Myocyte (in vitro differentiated cells): ENCODE data around the gene NPL. TPM values are rescaled to one million over a fixed set of nuclear protein-coding genes. Genes with fewer than 3 reads are reported as not detected.
A peak's percentile ranks its signal among the peaks of the same experiment; 100 is the strongest.

ENCODE experiments used
- DNase-seq: peaks from one replicate; pipeline ENCODE4 v3.0.0-alpha.2; 2012; ENCODE audit warnings: low read depth
- total RNA-seq: library from RNA; depleted of rRNA; stranded (reverse); fragments of >200 nt; gene quantifications from 2 replicates; pipeline ENCODE4 v1.2.3, GENCODE V29; 2014

NPL gene
- total RNA-seq, 1 donor from 2014 or later = 2.2 TPM

DNA sequence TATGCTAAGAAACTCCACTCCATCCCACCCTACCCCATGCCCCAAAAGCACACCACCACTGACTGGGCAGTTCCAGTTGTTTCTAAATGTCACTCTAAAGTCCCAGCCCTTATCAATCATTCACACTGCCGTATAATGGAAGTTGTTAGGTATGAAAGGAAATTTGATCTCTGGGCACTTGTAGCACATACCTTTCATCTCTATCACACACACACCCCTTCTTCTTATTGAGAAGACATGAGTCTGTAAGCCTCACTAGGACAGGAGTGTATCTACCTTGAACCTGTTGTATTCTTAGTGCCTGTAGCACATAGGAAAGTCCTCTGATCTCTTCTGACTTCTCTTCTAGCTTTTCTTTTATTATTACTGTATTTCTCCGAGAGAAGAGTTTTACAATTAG, 27.3 kb downstream of the NPL start:
- no peak for DNase-seq

- no peak for DNase-seq
Measured at GRCh38 chr1:182817802-182818201, 28.2 kb downstream of the NPL start.

DNA sequence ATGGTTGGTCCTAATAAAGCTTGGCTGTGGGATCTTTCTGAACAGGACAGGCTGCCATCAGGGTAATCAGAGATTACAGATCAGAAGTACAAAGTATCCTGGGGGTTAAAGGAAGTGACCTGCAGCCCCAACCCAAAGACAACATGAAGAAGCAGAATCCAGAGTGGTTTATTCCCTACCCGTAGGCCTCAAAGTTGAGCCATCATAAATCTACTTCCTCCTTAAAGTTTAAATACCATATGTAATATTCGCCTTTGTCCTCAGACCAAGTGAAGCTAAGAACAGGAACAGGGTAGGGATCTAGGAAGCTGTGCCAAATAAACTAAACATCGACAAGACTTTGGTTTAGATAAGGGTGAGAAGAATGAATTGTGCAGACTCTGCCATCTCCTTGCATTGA, 33.6 kb downstream of the NPL start:
- no peak for DNase-seq

- no peak for DNase-seq
Measured at GRCh38 chr1:182826892-182827291, 37.3 kb downstream of the NPL start.

GRCh38 chr1:182829285-182829932, 39.8 kb downstream of the NPL start:
- no peak for DNase-seq

DNA sequence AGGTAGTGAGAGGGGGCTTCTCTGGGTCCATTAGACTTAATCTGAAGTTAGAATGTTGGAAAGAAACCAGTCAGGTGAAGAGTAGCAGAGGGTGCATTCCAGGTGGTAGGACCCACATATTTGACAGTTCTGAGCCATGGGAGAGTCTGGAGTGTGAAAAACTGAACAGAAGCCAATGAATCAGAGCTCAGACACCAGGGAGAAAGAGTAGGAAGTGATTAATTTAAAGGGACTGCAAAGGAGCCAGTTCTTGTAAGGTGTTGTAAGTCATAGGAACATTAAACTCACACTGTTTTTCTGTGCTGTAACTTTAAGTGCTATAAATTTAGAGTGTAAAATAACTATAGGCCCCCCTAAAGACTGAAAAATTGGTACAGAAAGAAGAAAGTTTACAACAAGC, 43.7 kb downstream of the NPL start:
- no peak for DNase-seq

GRCh38 chr1:182834326-182834725, 44.8 kb downstream of the NPL start:
- no peak for DNase-seq

DNA sequence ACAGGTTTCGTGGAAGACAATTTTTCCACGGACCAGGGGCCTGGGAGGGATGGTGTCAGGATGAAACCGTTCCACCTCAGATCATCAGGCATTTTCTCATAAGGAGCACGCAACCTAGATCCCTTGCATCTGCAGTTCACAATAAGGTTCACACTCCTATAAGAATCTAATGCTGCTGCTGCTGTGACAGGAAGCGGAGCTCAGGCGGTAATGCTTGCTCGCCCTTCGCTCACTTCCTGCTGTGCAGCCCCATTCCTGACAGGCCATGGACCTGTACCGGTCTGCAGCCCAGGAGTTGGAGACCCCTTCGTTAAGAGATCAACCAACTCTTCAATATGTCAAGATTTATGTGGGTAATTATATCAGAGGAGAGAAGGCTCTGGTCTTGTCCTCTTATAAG, 46.2 kb downstream of the NPL start:
- no peak for DNase-seq

- DNase-seq = peak; percentile 90
Measured at GRCh38 chr1:182839209-182840066, 49.9 kb downstream of the NPL start, which contains the start of gene DHX9. DHX9 (plus strand) TSS chr1:182839347; CDS start chr1:182842567, 3,220 bp downstream.

DNA sequence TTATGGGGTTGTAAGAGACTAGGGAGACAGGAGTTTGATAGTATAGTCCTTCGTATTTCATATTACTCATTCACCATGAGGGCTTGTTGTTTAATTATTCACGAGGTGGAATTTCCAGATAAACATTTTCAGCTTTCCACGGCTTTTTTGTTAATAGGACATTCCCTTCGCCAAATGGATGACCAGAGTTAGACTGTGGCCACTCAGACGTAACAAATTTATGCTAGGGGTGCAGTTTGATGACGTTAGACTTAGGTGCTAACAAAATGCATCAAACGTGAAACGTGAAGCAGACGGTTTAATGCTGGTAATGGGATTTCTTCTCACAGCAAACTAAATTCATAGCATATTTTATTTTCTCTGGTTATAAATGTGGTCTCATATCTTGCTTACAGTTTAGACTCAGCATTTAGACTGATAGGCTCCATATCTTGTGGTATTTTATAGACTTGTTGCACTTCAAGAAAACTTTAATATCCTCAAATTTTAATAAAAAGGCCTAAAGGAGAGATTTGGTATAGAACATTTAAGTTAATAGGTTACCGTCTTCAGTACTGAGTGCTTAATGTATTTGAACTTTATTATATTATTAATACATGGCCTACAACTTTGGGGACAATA, 51.9 kb downstream of the NPL start:
- no peak for DNase-seq

DNA sequence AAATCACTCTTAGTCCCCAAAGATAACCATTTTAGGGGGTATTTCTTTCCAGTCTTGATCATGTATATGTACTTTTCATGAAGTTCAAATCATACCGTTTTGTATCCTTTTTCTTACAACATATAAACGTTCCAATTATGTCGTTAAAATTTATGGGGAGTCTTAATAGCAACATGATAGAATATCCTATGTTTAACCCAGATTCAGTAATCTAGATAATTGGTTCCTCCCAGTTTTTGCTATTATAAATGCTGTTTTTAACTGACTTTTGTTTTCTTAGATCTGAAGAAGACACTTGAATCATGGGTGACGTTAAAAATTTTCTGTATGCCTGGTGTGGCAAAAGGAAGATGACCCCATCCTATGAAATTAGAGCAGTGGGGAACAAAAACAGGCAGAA, 52.7 kb downstream of the NPL start:
- DNase-seq = no peak

DNA sequence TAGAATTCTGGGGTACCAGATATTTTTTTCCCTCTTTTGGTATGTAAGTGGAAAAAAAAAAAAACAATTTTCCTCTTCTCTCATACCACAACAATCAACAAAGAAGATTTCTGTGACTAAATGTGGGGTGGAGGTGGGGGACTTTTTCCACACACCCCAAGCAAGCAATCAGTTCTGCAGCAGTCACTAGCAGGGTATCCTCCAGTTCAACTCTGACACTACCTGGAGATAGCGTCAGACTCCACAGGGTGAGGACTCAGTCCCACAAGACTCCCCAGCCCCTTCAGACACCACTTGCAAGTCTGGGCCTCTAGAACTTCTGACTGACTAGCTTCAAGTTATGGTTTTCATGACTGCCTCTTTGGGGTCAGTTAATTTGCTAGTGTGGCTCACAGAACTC, 55.8 kb downstream of the NPL start:
- DNase-seq = no peak

DNA sequence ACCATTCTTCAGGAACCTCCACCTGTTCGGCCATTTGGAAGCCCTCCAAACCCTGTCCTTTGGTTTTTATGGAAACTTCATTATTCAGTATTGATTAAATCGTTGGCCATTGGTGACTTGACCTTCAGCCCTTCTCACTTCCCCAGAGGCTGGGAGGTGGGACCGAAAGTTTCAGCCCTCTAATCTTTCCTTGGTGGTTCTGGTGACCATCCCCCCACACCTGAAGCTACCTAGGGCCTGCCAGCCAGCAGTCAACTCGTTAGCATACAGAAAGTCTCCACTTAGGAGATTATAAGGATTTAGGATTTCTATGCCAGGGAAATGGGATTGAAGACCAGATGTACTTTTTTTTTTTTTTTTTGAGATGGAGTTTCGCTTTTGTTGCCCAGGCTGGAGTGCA, 56.3 kb downstream of the NPL start:
- no peak for DNase-seq

GRCh38 chr1:182847105-182847504, 57.5 kb downstream of the NPL start:
- no peak for DNase-seq

DNA sequence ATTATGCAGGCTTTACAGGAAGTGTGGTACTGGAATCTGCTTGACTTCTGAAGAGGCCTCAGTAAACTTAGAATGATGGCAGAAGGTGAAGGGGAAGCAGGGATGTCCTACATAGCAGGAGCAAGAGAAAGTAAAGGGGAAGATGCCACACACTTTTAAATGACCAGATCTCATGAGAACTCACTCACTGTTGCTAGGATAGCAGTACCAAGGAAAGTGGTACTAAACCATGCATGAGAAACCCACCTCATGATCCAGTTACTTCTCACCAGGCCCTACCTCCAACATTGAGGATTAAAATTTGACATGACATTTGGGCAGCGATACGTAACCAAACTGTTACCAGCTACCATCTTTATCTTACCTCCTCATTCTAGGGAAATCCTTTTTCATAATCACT, 59.2 kb downstream of the NPL start:
- no peak for DNase-seq

GRCh38 chr1:182850319-182850718, 60.7 kb downstream of the NPL start:
- no peak for DNase-seq

DNA sequence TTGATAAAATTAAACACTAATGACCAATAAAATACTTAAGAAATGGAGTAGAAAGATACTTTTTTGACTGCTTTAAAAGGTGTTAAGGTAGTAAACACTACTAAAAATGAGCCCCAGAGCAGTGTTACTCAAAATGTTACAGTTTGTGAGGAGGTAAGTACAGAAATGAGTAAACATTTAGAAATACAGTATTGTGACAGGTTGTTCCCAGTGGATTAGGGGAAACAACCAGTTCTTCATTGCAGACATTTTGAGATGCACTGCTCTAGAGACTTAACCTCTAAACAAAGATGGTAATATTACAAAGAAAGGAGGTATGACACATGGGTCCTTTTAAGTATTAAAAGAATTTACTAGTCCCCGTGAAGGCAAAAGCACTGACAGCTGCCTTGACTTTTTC, 62.3 kb downstream of the NPL start:
- no peak for DNase-seq

GRCh38 chr1:182855911-182856310, 66.3 kb downstream of the NPL start:
- no peak for DNase-seq

- no peak for DNase-seq
Measured at GRCh38 chr1:182857212-182857611, 67.6 kb downstream of the NPL start.

- DNase-seq = no peak
Measured at GRCh38 chr1:182860658-182861057, 71.1 kb downstream of the NPL start.

DNA sequence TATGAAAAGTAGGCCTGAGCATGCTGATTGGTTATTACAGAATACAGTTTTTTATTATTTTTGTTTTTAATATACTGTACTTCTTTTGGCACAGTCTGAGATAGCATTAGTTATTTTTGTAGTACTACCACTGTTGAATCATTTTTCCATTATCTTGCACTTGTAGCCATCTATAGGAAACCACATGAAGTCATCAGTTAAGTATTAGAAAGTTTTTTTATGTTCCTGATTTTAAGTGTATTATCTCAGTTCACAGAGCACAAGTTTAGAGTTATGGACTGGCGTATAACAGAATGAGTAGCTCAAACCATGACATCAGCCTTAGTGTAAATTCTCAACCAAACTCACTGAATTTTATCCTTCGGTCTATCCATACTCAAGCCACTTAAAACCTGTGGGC, 72.4 kb downstream of the NPL start:
- DNase-seq = no peak

DNA sequence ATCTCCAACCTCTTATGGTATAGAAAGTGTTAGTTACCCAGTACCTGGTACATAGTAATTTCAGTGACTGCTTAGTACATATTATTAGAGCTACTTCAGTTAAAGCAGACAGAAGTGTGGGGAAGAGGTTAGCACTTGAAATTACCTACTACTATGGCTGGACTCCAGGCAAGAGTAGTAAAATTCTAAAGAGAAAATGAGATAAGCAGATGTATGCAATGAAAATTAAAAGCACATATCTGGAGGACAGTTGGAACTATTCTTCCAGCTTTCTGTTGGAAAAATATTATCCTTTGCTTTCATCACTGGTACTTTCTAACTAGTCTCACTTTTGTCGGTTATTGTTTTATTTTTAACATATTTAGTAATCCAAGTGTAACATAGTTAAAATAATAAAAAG, 73.3 kb downstream of the NPL start:
- DNase-seq = no peak
